HG03060 (cell line): Measurements from ENCODE around the gene PPP2R2B.

Source experiments
- ATAC-seq: cut with Tn5 transposase; IDR thresholded peaks from one replicate; pipeline ENCODE4 v1.9.1; 2021; ENCODE audit warnings: low read depth, moderate number of reproducible peaks; ENCODE audit not compliant: unreplicated experiment

Gene PPP2R2B

DNA sequence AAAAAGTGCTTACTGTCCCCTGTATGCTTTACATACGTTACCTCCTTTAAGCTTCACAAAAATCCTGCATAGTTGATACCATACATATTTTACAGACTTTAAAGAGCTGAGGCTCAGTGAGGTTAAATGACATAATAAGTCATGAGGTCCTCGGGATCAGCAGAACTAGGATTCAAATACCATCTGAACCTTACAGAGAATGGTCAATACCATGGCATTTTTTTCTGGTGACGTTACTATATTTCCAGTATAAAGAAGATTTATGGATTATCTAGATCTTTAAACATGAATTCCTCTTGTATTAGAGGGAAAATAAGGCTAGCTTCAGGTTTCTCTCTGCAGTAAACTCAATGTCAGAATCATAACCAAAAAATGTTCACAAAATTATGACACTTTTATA lies 208.9 kb downstream of the PPP2R2B start:
- no peak for ATAC-seq

DNA sequence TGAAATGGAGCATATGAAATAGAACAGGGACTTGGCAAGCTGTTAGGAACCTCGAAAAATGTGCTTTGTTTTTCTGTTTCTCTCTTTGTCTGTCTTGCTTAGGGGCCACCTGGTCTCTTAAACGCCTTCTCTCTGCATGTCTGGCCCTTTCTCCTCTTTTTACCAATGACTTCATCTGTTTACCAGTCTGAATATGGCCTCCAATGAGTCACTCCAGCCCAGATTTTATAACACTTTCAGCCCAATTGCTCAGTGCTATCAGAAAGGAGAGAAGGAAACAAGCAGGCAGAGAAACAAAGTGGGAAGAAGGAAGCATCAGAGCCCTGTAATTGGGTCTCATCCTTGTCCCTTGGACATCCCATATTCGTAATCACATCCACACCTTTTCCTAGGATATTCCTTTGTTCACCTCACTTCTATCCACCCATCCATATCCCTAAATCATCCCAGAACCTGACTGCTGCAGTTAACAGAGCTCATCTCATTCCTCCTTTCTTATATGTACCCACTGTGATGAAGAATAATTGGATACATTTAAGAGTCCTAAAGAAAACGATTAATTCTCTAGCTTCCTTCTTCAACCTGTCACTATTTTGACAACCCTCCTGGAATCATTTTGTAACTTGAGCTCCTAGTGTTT lies 210.8 kb downstream of the PPP2R2B start:
- ATAC-seq: no peak

DNA sequence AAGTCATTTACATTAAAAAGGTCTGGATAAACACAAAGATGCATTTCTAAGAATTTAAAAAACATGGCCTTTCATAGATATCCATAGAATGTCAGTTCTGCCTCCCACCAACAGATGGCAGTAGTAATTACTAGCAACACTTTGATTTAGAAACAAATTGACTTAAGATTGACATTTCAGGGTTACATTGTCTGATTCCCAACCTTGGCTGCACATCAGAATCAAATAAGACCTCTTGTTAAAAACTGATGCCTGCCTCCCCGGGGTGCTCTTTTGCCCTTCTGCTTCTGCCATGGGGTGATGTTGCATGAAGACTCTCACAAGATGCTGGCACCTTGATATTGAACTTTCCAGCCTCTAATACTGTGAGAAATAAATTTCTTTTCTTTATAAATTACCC lies 216.3 kb downstream of the PPP2R2B start:
- no peak for ATAC-seq

DNA sequence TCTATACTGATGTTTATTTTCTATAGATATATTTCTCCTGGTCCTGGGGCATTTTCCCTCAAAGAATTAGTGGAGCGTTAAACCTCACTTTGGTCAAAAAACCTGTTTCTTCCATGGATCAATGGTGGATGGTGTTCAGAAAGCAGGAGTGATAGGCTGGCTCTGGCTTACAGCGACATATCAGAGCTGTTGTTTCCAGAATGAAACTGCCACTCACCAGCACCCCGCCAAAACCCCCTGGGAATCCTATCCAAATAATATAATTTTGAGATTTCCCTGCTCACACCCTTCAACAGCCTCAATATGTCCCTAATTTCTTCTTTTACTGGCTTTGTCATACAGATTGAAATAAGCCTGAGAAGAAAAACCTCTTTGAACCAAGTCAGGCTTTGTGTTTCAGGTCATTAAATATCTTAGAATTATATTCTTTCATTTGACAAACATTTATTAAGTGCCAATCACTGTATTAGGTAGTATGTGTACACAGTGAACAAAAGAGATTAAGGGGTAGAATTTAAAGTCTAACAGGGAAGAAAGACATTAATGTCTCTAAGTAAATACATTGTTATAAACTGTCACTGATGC lies 218.1 kb downstream of the PPP2R2B start:
- ATAC-seq: no peak

DNA sequence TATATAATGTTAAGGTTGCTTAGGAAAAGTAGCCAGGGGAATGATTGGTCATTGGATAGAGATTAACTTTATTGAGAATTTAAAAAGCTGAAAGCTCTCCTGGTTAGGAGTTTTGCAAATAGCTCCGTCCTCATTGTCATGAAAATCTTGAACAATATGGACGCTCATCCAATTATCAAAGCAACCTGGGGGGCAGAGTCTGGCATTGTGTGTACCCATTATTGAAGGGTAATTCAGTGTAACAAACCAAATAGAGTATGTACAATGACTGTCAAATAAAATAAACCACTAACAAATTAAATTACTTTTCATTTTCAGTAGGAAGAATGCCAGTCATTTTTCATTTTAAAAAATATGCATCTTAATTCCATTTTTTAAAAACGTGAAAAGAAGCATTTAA lies 218.6 kb downstream of the PPP2R2B start:
- ATAC-seq: no peak

DNA sequence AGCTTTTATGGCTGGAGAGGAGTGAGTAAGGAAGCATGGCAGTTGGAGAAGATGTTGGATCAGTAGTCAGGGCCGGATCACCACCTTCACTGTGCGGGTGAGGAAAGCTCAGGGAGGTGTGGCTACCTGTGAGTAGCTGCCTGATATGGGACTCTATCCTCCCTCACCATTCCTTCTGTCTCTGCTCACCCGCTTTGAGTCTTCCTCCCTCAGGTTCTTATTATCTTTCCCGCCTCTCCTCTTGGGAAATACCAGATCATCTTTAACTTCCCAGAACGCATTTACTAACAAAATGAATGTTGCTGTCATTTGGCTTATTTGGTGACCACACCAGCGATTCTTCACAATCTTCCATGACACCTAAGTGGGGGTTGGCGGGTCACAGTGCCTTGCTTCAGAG lies 221.9 kb downstream of the PPP2R2B start:
- ATAC-seq: no peak

DNA sequence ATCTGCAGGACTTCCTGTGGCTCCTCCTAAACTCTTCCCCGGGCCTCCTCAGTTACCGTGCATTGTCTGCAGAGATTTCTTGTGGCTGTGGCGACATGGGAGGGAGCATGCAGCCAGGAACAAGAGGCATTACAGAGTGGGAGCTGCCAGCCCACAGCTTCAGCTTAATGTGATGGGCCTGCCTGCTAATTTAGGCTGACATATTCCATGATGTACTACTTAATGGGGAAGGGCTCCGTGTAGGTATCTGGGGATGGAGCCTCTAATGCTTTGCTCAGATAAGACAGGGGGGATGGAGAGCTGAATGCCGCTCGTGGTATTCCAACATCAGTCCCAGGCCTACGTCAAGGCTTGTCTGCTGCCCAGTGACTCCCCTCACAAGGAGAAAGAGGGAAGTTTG lies 225.0 kb downstream of the PPP2R2B start:
- no peak for ATAC-seq

DNA sequence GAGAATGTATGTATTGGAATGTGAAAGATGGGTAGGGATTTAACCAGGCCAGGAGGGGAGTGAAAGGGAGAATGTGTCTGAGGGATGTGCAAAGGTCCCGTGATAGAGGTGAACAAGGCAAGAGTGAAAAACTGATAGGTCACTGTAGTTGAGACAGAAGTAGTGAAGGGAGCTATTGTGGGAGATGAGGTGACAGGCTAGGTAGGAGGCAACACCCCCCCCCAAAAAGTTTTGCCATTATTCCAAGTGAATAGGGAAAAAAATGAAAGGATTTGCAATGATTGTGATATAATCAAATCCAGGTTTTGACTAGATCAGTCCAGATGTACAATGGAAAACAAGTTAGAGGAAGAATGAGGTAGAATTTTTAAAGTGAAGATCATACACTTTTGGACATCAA lies 226.0 kb downstream of the PPP2R2B start:
- no peak for ATAC-seq

DNA sequence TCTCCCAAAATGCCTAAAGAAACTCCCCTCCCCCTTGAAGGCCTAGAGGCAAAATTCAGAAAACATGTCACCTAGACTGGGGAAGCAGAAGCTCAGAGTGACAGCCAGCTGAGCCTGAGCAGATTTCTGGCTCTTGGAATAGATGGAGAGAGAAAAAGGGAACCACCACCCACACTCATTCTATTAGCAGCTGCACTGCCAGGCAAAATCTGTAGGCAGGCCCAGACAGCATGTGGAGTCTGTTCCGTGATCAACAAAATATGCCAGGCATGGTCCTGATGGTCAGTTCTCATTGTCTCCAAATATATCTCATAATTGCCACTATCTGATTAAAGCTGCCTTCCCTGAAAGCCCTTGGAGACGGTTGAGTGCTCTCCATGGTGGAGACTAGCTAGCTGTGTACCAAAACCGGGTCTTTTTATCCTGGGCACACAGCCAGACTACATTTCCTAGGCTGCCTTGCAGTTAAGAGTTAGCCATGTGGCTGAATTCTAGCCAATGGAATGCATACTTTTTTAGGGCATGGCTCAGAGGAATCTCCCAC lies 230.8 kb downstream of the PPP2R2B start:
- no peak for ATAC-seq

DNA sequence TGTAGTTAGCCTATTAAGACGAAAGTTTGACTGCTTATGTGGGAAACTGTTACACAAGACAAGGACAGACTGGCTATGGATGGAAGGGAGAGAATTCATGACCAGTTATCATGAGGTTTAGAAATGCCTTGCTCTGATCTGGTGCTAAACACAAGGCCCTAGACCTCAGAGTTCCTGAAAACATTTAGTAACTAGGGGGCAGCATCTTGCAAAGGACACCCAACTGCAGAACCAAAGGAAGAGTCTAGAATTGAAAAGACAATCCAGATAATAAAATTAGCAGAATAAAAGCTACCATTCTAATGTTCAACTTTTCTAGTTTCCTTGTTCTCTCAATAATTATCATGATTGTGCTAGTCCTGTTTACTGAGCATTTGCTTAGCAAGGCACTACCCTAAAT lies 232.1 kb downstream of the PPP2R2B start:
- ATAC-seq: no peak

DNA sequence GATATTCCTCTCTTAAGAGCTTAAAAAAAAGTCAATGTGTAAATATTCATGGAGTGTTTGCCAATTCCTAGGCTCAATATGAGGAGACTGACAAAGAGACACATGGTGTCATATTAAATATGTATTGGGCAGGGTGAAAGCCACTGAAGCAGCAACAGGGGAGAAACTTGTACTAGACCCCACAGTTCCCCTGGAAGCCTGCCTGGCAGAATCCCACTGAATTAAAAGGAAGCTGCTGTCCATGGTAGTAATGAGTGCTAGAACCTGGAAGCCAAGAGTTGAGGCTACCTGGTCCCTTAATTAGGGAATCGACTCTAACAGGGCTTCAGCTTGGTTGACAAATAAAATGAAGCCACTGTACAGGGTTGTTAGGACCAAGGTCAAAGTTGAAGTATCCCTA lies 233.2 kb downstream of the PPP2R2B start:
- ATAC-seq: no peak

DNA sequence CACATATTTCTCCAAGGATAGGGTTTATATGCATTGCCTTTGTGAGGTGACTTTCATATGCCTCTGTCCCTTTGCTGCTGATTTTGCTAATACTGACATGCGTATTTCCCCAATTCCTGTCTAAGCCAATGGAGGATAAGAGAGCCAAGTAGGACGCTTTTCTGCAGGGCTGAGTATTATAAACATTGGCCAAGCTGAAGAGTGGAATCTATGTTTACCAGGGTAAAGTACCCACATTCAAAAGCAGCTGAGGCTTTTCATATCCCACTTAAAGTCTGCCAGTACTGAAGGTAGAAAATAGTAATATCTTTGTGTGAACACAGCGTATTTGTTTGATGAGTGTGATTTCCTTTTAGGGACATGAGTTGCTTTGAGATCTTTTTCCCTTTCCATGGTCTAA lies 233.7 kb downstream of the PPP2R2B start:
- ATAC-seq: no peak

DNA sequence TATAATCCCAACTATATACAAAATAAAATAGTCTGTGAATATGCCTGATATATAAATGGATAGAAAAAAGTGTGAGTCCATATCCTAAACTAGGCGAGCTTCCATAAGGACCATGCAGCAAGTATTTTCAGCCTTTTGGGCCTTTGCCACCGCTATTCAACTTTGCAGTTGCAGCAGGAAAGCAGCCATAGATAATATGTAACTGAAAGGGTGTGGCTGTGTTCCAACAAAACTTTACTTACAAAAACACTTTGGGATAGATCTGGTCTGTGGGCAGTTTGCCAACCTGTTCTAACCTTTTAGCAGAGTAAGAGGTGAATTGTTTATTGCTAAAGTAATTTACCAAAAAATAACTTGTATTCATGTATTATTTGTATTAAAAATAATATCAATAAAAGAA lies 234.8 kb downstream of the PPP2R2B start:
- no peak for ATAC-seq

DNA sequence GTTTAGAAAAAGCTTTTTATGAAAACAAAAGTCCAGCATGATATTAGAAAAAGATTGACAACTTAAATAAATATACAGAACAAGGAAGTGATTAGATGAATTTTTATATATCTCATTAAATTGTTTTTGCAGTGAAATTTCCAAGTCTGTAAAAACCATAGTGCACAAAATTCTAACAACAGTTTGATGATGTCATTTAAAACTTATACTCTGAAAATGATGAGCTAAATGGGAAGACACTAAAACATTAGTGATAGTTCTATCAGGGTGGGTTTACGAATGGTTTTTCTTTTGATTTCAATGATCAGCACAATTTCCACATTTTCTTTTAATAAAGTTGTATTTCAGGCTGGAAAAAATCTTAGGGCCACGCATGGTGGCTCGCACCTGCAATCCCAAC lies 236.1 kb downstream of the PPP2R2B start:
- no peak for ATAC-seq

DNA sequence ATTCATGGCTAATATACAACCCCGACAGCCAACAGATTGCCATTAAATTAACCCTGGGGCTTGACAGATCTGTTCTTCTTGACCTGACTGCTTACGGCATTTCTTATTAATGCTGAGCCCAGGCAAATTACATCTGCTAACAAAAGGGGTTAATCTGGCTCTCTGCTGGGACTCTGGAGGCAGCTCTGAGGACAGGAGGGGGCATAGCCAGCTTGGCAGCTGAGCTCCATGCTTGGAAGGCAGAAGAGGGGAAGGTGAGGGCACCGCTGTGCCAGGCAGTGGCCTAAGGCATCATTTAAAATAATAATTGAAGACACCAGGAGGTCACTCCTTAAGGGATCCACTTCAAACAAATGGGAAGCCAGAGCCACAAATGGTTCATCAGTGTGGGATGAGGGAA lies 236.6 kb downstream of the PPP2R2B start:
- no peak for ATAC-seq

DNA sequence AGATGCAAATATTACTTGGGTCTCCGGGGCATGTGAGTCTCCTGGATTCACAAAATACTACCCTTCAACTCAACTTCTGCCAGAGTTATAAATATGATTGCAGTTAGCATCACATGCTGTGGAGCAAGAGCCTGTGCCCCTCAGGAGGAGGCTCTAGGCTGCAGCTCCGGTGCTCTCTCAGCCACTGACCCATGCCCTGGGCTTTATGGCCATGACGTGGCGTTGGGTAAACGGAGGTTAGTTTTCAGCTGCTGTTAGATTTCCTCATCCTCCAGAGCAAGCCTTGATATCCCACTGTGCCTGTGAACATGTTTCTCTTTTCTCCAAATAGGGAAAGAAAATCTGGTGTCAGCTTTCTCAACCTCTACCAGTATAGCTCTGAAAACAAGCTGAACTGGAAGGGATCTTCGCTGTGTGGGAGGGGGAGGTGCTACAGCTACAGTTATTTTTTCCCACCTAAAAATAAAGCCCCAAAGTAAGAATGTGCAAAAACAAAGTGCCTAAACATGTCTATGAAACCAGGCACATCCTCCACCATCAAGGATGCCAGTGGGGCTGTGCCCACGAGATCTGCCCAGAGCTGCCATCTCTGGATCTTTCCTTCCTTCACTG lies 238.2 kb downstream of the PPP2R2B start:
- ATAC-seq: no peak

DNA sequence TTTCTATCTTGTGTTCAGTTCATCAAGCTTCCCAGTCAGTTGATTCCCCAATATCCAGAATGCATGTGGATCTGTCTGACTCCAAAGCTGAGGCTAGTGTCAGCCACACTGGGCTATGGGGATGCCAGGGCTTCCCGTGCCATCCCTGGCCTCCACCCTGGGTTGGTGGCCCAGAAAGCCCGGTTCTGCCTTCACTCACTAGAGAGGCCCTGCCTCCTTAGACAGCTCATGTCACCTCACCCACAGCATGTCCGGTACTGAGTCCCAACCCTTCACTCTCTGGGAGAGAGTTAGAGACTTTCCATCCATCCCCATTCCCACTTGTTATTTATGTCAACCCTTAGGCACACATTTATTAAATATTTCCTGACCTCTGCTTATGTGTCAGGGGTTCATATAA lies 243.1 kb downstream of the PPP2R2B start:
- ATAC-seq: no peak

DNA sequence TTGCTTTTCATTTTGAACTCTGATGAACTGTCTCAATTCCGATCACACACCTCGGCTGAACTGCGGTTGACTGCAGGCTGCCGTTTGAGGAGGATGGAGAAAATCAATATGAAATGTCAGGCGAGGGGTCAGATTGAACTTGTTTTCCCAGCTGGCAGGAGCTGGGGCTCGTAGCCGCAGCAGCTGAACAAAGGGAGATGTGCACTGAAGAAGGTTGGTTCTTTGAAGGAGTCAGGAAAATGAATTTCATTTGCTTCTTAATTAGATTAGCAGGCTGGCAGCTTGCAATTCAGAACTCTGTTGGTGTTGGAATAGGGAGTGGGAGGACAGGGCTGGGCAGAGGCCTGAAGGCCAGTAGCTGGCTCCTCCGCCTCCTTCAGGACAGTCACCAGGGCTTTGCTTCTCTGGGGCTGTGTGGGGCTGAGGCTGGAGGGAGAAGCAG lies 245.2 kb downstream of the PPP2R2B start:
- no peak for ATAC-seq

DNA sequence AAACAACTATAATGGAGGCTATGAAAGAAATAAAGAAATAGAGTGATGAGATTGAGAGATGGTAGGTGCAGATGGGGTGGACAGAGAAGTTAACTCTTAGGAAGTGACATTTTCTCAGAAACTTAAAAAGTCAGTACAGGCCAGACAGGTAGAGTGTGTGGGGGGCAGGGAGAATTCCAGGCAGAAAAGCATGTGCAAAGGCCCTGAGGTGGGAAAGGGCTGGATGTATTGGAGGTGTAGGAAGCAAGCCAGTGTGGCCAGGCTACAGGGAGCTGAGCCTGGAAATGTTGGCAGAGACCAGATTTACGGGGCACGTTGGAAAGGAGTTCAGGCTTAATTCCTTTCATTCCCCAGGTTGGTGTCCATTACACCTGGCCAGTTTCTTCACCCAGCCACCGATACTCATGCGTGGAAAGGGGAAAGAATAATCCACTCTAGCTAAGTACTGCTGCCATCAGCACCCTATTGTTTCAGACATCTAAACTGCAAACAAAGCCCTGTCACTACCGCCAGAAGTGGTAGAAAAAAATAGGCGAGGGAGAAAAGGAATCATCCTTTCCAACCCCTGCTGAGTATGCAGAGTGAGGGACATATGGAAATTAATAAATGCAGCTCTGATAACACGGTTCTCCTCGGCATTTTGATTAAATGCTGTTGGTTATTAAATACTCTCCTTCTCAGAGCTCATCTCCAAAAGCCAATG lies 245.8 kb downstream of the PPP2R2B start:
- no peak for ATAC-seq

DNA sequence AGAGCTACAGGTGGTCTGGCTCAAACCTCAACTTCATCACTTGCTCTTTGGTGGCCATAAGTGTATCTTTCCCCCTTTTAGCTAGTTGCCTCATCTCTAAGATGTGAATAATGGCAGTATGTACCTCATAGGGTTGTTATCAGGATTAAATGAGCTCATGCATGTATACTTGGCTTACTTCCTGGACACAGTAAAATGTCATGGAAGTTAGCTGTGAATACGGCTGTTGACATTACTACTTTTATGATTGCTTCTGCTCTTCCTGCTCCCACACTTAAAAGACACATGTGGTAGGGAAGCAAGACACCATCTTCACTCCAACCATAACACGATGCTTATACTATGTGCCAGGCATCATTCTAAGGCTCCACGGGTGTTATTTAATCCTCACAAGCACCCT lies 248.1 kb downstream of the PPP2R2B start:
- ATAC-seq: no peak

DNA sequence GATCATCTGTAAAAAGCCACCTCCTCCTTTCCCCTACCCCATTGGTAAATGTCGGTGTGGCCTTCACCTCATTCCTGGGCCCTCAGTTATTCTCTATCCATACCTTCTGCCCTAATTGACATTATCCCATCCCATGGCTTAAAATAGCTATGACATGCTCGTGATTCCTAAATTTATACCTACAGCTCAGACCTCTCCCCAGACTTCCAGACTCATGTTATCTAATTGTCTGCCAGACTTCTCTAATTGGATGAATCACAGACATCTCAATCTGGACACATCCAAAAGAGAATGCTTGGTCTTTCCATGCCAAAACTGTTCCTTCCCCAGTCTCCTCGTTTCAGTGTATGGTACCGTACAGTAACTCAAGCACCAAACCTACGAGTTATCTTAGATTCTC lies 249.6 kb downstream of the PPP2R2B start:
- no peak for ATAC-seq
